ENCODE measurements around the gene SPAG7.

The SPAG7 gene

DNA sequence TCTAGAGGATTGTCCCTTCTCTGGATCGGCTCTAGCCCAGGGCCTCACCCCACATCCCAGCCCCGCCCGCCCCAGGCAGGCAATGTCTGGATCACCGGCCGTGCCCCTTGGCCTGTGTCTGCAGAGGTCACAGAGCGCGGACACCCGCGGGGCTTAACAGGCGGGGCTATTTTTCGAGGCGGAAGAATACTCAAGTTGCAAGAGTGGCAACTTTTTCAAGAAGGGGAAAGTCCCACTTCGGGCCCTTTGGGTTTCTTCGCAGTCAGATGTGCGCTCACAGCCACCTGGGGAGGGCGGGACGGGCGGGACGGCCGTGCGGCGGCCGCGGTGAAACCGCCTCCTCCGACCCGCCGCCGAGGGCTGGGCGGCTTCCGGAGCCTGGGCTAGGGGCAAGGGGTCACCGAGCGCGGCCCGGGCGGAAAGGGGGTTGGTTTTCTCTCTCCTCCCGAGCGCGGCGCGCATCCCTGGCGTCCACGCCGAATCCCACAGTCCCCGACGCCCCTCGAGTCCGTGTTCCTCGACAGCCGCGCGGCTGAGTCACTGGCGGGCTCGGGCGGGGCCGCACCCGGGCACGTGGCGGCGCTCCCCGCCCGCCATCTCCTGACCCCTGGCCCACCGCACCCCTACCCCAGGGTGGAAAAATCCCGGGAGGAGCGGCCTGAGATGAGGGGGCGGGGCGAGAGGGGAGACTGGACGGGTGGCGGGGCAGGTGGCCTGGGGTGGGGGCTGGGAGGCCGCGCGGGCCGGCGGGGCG is 18.1 kb downstream of the SPAG7 start:
- peak; percentile 88 for DNase-seq

DNA sequence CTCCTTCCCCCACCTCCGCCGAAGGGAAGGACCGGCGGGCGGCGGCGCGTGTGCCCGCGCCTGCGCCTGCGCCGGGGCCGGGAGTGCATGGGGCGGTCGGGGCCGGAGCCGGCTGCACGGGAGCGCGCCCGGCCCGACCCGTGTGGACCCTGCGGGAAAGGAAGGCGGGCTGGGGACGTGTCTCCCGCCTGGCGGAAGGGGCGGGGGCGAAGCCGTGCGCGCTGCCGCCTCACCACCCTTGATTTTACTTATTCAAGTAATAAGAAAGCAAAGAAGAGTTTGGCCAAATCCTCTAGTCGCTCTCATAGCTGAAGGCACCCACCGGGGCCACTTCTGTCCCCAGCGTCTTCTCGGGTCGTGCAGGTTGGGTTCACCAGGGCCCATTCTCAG is 18.7 kb downstream of the SPAG7 start:
- peak; percentile 79 for DNase-seq

DNA sequence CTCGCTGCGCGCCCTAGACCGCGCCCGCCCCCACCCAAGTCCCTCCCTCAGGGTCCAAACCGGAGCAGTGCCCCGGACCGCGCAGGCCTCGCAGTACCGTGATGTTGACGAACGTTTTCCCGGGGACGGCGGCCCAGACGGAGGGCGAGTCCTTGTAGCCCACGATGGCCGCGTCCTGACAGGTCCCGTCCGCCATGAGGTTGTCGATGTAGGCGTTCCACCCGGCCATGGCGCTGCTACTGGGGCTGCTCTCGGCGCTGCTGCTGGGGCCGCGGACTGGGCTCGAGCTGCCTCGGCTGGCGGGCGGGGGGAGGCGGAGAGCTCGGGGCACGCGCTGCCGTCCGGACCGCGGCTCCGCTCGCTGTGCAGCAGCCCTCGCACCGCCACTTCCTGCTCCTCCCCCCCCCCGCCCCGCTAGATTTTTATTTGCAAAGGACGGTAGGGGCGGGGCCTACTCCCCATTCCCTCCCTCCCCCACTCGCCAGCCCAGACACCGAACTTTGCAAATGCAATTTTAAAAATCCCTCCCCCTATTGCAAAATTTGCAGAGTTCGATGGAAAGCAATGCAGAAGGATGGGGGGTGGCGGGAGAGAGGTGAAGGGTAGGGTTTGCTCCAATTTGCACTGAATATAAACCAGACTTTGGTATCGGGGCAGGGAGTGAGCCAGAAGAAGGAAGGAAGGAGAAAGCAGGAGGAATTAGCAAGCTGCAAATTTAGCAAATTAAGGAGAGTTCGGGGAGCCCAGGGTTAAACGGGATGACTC is 19.3 kb downstream of the SPAG7 start, which contains the start of gene PFN1:
Gene PFN1, minus strand, starts transcription at position 365 of the 765 bp plus-strand sequence. Its CDS starts 136 bp downstream, at position 229.
- peak; percentile 94 for DNase-seq

- DNase-seq = peak; percentile 75
Measured at GRCh38 chr17:4947411-4948165, 20.0 kb downstream of the SPAG7 start.

GRCh38 chr17:4947010-4947410 is 20.6 kb downstream of the SPAG7 start:
- no peak for DNase-seq

DNA sequence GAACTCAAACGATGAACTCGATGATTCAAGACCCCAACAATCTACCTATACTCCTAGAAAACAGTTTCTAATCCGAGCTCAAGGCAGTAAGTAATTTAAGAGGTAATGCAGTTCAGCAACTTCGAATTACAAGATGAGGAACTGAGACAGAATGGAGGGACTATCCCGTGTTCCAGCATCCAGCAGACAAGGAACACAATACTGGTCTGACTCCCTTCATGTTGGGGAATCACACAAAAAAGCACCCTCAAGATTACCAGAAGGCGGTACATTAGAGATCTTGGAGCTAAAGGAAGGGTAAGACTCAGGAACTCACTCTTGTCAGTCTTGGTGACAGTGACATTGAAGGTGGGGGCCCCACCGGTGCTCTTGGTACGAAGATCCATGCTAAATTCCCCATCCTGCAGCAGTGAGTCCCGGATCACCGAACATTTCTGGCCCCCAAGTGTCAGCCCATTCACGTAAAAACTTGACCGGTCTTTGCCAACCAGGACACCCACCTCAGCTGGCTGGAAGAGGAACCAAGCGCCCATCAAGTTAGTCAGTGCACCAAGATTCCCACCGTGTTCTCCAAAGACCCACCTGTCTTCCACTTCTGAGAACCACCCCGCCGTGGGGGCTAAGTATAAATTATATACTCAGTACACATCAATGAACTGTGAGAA is 21.2 kb downstream of the SPAG7 start:
- DNase-seq = no peak

DNA sequence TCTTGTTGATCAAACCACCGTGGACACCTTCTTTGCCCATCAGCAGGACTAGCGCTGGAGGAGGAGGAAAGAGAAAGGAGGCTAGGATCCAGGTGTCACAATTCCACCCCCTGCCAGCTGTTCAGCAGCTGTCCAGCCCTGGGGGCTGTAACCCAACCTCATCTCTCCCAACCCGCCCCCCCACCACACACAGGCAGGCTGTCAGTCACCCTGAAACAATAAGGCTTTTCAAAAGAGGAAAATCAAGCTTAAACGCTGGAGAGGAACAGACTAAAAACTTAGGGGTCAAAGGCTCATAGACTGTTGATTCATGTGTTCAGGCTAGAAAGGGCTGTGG is 21.7 kb downstream of the SPAG7 start:
- no peak for DNase-seq

DNA sequence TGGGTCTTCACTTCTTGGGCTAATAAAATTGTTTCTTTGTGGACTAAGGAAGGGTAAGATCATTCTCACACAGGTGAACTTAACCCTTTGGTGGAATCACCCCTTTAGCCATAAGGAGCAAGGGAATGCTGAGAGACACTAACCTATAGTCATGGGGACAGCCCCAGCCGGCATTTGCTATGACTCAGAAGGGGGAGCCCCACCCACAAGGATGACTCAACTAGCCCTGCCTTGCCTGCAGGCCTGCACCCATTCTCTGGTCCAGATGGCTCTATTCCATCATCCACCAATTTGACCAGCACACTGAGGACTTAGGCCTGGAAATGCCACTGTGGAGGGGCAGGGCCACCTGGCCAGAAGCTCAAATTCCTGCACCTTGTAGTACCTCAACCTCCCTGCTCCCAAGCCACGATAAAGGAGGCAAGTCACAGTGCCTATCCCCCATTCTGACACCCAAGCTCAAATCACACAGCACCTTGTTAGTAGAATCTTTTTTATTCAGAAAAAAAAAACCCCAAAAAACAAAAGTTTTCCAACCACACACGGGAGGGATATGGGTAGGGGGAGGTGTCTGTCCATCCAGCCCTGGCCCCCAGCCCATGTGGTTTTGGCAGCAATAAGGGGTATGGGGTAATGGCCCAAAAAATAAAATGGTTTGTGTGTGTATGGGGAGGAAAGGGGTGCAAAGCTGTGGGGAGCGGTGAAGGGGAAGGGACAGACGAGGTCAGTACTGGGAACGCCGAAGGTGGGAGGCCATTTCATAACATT is 22.3 kb downstream of the SPAG7 start:
- DNase-seq = peak; percentile 77

- DNase-seq = peak; percentile 36
Measured at GRCh38 chr17:4944554-4945175, 23.0 kb downstream of the SPAG7 start.

GRCh38 chr17:4944163-4944553 is 23.5 kb downstream of the SPAG7 start:
- peak; percentile 73 for DNase-seq

DNA sequence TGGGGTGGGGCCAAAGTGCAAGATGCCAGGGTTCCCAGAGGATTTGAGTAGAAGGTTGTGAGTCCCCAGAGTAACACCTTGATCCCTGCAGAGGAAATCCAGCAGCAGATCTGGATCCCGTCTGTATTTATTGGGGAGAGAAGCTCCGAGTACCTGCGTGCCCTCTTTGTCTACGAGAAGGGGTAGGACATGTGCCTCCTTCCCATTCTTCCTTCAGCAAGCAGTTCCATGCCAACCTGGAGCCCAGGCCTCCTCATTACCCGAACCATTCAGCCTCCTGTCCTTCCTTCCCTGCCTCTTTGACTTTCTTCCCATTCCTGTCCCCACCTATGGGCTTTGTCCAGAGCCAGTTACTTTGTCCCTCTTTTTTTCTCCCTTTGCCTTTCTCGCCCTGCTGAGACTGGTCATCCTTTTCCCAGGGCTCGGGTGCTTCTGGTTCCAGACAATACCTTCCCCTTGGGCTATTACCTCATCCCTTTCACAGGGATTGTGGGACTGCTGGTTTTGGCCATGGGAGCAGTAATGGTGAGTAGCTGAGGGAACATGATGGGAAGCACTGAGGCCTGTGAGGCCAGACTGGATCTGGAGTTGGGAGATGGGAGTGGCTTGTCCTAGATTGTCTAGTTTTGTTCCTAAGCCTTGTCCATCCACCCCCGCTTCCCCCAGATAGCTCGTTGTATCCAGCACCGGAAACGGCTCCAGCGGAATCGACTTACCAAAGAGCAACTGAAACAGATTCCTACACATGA is 24.7 kb downstream of the SPAG7 start:
- DNase-seq = no peak

DNA sequence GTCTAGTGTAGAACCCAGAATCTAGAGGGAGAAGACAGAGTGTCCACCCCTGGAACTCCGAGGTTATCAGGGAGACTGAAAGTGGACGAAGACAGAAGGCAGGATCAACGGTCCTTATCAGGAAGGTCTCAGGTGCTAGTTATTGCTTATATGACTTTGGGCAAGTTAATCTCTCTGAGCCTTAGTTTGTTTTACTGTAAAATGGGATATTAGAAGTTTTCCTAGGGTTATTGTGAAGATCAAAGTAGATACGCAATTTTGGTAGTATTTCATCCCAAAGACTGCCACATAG is 26.4 kb downstream of the SPAG7 start:
- no peak for DNase-seq

DNA sequence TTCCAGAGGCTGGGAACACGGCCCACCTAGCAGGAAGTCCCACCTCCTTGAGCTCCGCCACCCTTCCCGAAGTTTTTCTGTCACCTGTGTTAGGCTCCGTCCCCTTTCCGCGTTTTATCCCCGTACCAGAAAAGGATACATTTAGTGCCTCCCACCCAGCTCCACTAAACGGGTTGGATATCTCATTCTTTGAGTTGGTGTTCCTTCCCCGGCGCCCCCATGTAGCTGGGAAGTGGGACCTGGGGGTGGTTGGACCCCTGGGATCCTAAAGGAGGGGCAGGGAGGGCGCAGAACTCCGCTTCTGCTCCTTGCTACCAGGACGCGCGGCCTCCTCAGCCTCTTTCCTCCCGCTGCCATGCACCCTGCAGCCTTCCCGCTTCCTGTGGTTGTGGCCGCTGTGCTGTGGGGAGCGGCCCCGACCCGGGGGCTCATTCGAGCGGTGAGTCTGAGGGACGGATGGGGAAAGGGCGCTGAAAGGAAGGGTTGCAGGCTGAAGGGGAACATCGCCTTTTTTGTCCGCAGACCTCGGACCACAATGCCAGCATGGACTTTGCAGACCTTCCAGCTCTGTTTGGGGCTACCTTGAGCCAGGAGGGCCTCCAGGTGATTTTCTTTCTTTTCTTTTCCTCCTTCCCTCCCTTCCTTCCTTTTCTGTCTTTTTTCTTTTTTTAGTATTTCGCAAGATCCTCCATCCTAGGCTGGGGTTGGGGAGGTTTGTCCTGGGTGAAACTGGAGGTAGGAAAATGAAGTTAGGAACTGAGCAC is 26.9 kb downstream of the SPAG7 start:
- peak; percentile 40 for DNase-seq

DNA sequence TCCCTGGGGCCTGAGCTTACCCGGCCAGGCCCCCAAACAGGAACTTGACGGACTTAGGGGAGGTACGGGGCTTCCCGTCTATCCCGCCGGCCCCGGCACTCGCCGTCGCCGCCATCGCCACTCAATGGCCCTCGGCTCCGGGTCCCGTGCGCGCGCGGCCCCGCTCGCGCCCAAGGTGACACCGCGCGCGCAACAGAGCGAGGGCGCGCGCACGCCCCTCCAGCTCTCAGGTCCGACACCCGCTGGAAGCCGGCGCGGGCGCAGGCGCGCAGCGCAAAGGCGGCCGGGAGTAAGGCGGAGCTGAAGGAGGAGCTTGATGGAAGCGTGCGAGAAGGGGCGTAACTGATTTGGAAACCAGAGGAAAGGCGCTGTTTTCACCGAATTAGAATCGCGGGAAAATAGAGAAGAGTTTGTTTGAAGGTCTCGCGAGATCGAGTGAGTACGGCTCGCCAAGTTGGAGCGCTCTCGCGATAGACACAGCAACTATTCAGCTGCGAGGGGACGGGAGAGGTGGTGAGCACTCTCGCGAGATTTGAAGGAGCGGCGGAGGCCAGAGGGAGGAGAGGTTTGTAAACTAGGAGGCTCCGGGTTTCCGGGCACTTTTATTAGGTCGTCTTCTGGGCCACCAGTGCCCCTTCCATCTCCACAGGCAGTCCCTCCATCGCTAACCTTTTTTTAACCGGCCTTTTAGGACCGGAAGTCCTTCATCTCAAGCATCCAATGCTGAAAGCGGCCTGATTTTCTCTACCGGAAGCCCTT is 27.6 kb downstream of the SPAG7 start, which contains the start of the genes RNF167 and SLC25A11:
Gene RNF167, plus strand, starts transcription at position 473 of the 759 bp plus-strand sequence. CDS start 642 bp downstream, outside the sequence.
Gene SLC25A11, minus strand, starts transcription at position 251 of the 759 bp plus-strand sequence. Its CDS starts 136 bp downstream, at position 115.
- DNase-seq = peak; percentile 99

DNA sequence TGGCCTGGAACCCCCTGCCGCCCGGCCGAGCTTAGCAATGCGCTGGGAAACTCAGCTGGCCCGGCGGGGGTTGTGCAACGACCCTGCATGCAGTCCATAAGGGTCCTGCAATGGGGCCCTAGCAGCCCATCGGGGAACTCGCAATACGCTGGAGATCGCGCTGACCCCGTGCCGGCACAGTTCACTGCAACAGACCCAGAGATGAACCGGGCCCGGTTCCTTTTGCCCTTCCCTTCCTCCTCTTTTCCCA is 28.1 kb downstream of the SPAG7 start:
- DNase-seq = no peak

GRCh38 chr17:4938688-4939545 is 28.7 kb downstream of the SPAG7 start:
- DNase-seq = no peak

DNA sequence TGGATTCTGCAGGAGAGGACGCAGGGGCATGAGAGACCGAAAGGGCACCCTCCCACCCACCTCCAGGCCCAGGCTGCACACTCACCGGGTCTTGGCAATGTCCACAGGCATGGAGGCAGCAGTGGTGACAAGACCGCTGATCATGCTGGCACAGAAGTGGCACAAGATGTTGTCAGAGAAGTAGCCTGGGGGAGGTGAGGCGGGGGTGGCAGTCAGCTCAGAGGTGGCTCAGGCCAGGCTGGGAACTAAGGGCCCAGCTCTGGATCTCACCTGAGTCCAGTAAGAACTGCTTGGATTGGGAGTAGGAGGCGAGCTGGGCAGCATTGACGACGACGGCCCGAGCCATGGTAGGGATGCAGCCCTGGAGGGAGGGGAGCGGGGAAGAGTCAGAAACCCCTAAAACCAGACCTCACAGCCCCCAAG is 29.5 kb downstream of the SPAG7 start:
- DNase-seq = no peak

- DNase-seq = no peak
Measured at GRCh38 chr17:4937553-4937952, 30.1 kb downstream of the SPAG7 start.

- DNase-seq = no peak
Measured at GRCh38 chr17:4936436-4936835, 31.2 kb downstream of the SPAG7 start.

Measured in CD4-positive, alpha-beta T cell treated with Interleukin-10 for 1 hour (primary cell).